Dermis microvascular lymphatic vessel endothelial cell (primary cell): ENCODE measurements around the gene TAS2R5. TPM values are rescaled to one million over a fixed set of nuclear protein-coding genes. Genes with fewer than 3 reads are reported as not detected.

ENCODE experiments used
- total RNA-seq: library from RNA; depleted of rRNA; stranded (reverse); fragments of >200 nt; gene quantifications from 2 replicates; pipeline ENCODE4 v1.2.1, GENCODE V29; 2014

Gene TAS2R5
- total RNA-seq, 1 donor from 2014 or later, result 0.26 TPM

Other genes with a start within 250 kb of the TAS2R5 start
- 17.1 and 18.0 TPM in 2 replicates for gene AGK, start 238.8 kb upstream of the TAS2R5 start, total RNA-seq
- gene DENND11, start 88.1 kb upstream of the TAS2R5 start, total RNA-seq, result 78.3 and 116 TPM in 2 replicates
- gene WEE2, start 81.9 kb upstream of the TAS2R5 start, total RNA-seq, result under 0.01 and 0.13 TPM in 2 replicates
- gene SSBP1, start 51.9 kb upstream of the TAS2R5 start, total RNA-seq, result 84.1 and 132 TPM in 2 replicates
- gene TAS2R3, start 26.1 kb upstream of the TAS2R5 start, total RNA-seq, result 0.26 and 0.89 TPM in 2 replicates
- 0.26 and 0.51 TPM in 2 replicates for gene TAS2R4, start 13.5 kb upstream of the TAS2R5 start, total RNA-seq
- gene PRSS37, start 51.3 kb downstream of the TAS2R5 start, total RNA-seq, result not detected in 2 replicates
- gene OR9A4, start 126.2 kb downstream of the TAS2R5 start, total RNA-seq, result not detected in 2 replicates
- not detected in 2 replicates for gene CLEC5A, start 156.8 kb downstream of the TAS2R5 start, total RNA-seq
- not detected in 2 replicates for gene TAS2R38, start 183.6 kb downstream of the TAS2R5 start, total RNA-seq
- gene MGAM, start 205.7 kb downstream of the TAS2R5 start, total RNA-seq, result not detected in 2 replicates